ENCODE data around the gene GGCX.

DNA sequence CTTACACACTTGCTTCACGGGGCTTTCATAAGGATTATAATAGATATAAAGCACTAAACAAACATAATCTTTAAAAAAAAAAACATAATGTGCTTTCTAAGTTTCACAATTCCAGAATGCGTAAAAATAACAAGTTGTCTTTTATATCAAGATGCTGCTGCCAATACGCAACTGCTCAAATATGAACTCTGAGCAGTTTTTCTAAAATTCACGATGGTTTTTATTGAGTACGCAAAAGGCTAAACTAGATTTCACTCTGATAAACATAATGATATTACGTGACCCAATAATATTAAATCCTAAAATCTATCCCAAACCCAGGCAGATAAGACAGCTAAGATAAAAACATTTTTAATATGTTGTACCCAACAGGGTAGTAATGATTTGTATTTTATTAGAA is 47.0 kb downstream of the GGCX start:
- TF ChIP-seq POLR2A (IDR thresholded peaks at IDR 0.05) (no peak), CTCF (IDR thresholded peaks at IDR 0.05) (no peak)

All from prostate gland (tissue), 2 donors.